OCI-LY7 (cell line): ENCODE results near the gene PTP4A1. TPM values are rescaled to one million over a fixed set of nuclear protein-coding genes. Genes with fewer than 3 reads are reported as not detected.

Experiments
- BruUV-seq: library from RNA; stranded (reverse); fragments of 400-500 nt; replicated peaks from 2 replicates; lab custom pipeline; 2021; lab: Mats Ljungman, UMichigan
- CTCF ChIA-PET: fragments of 300-600 bp; sonication (Branson Sonifier 250); formaldehyde crosslinking; loops from one replicate; lab custom pipeline; 2022; ENCODE audit warnings: antibody characterized with exemption; ENCODE audit not compliant: unreplicated experiment; lab: Charles Lee
- POLR2A ChIA-PET: fragments of 300-600 bp; sonication (Branson Sonifier 250); formaldehyde crosslinking; loops from one replicate; lab custom pipeline; 2022; ENCODE audit warnings: antibody characterized with exemption; lab: Charles Lee
- DNase-seq: peaks from one replicate; pipeline ENCODE4 v3.0.0-alpha.2; 2015; ENCODE audit warnings: low spot score
- H2AFZ ChIP-seq: fragments of 200-600 bp; sonication (generic), shearing (Covaris generic); 2 replicates; pipeline ENCODE4 v1.6.1; 2014; ENCODE audit warnings: mild to moderate bottlenecking, antibody characterized with exemption, low read length, moderate library complexity
- H3K27ac ChIP-seq: fragments of 200-600 bp; sonication (generic); 2 replicates; pipeline ENCODE4 v1.5.1; 2014; ENCODE audit warnings: mixed run types, low read depth, mild to moderate bottlenecking, moderate library complexity, low read length, inconsistent platforms; ENCODE audit not compliant: poor library complexity, severe bottlenecking
- H3K36me3 ChIP-seq: fragments of 200-600 bp; sonication (generic); 2 replicates; pipeline ENCODE4 v1.6.1; 2014; ENCODE audit warnings: mild to moderate bottlenecking, antibody characterized with exemption, low read length, moderate library complexity, mixed read lengths; ENCODE audit not compliant: insufficient read depth
- H3K4me1 ChIP-seq: fragments of 200-600 bp; sonication (generic); 2 replicates; pipeline ENCODE4 v1.5.1; 2014; ENCODE audit warnings: mild to moderate bottlenecking, low read length; ENCODE audit not compliant: insufficient read depth, poor library complexity, severe bottlenecking
- H3K4me2 ChIP-seq: fragments of 200-600 bp; sonication (generic); 2 replicates; pipeline ENCODE4 v1.6.1; 2014; ENCODE audit warnings: mild to moderate bottlenecking, low read length
- H3K4me3 ChIP-seq: fragments of 200-600 bp; sonication (generic); 2 replicates; pipeline ENCODE4 v1.5.1; 2014; ENCODE audit warnings: mild to moderate bottlenecking, low read depth, low read length; ENCODE audit not compliant: poor library complexity, severe bottlenecking
- H3K79me2 ChIP-seq: fragments of 200-600 bp; sonication (generic); 2 replicates; pipeline ENCODE4 v1.6.1; 2016; ENCODE audit warnings: low read depth, mild to moderate bottlenecking, low read length, moderate library complexity, mixed read lengths; ENCODE audit not compliant: insufficient read depth
- H3K9me2 ChIP-seq: fragments of 200-600 bp; sonication (generic); 2 replicates; pipeline ENCODE4 v1.6.1; 2016; ENCODE audit warnings: mild to moderate bottlenecking, low read length, mixed read lengths; ENCODE audit not compliant: insufficient read depth
- H3K9me3 ChIP-seq: fragments of 200-600 bp; sonication (generic); 2 replicates; pipeline ENCODE4 v1.6.1; 2014; ENCODE audit warnings: mild to moderate bottlenecking, mixed run types, low read length, mixed read lengths
- H4K20me1 ChIP-seq: fragments of 200-600 bp; sonication (generic); 2 replicates; pipeline ENCODE4 v1.6.1; 2014; ENCODE audit warnings: mild to moderate bottlenecking, antibody characterized with exemption, low read length, moderate library complexity, mixed read lengths; ENCODE audit not compliant: insufficient read depth
- CTCF ChIP-seq: fragments of 200-600 bp; sonication (generic); conservative IDR thresholded peaks from 2 replicates; pipeline ENCODE4 v1.5.1; 2014; ENCODE audit warnings: mild to moderate bottlenecking, antibody characterized with exemption, low read length, moderate library complexity, mixed read lengths
- EZH2phosphoT487 ChIP-seq: fragments of 200-600 bp; sonication (generic); IDR thresholded peaks from 2 replicates; pipeline ENCODE4 v1.6.1; 2018; ENCODE audit warnings: low read depth, borderline replicate concordance, mild to moderate bottlenecking, mixed run types, antibody characterized with exemption, low read length, moderate library complexity, mixed read lengths
- intact Hi-C: fragments of 100-400 bp; cut with micrococcal nuclease; formaldehyde crosslinking; loops from one replicate; pipeline ENCODE4 v1.10.0; 2022; ENCODE audit not compliant: unreplicated experiment
- total RNA-seq, 2 experiments: library from RNA; depleted of rRNA in 1 of 2; stranded (reverse); fragments of >200 nt in 1 of 2; shearing (Covaris generic) in 1 of 2; gene quantifications; 2 replicates each; pipeline ENCODE4 v1.2.3, GENCODE V29; 2014 to 2022

Gene PTP4A1
- total RNA-seq, 2 experiments from 2014 or later: 21.2 to 76.0 TPM

- no peak overlapping the region for H3K4me3 ChIP-seq
- H3K27ac ChIP-seq: no peak overlapping the region
- no peaks in the 10 kb centered on the region for H3K9me3 ChIP-seq
- H3K4me2 ChIP-seq: no peak overlapping the region
- CTCF ChIA-PET: no interaction called here
- no TSS peak for BruUV-seq
- H3K36me3 ChIP-seq: no peaks in the 10 kb centered on the region
- DNase-seq: no peak
- no peaks in the 10 kb centered on the region for H3K79me2 ChIP-seq
- intact Hi-C loops: no loop called here
- H3K4me1 ChIP-seq: no peaks in the 10 kb centered on the region
- POLR2A ChIA-PET: interaction anchor here (0.6 to 1.4 kb wide), 3 partner anchors 43 to 100 kb away, joined by 3 to 4 read pairs (median 3); no protein-coding TSS in a partner anchor
- no peak for TF ChIP-seq EZH2phosphoT487
- no peak for TF ChIP-seq CTCF
- H3K9me2 ChIP-seq: no peaks in the 10 kb centered on the region
- no peak overlapping the region for H2AFZ ChIP-seq
- H4K20me1 ChIP-seq: no peaks in the 10 kb centered on the region
These were observed 7.1 kb upstream of the PTP4A1 start for GRCh38 chr6:63565058-63565726.

GRCh38 chr6:63565727-63566596 is 6.3 kb upstream of the PTP4A1 start:
- CTCF ChIA-PET: no interaction called here

More at GRCh38 chr6:63565727-63566596, 6.3 kb upstream of the PTP4A1 start:
- Histone ChIP-seq H4K20me1 (no peaks in the 10 kb centered on the region), H3K9me3 (no peaks in the 10 kb centered on the region), H3K4me1 (no peaks in the 10 kb centered on the region), H3K36me3 (no peaks in the 10 kb centered on the region), H3K27ac (no peak overlapping the region), H3K9me2 (no peaks in the 10 kb centered on the region), H3K4me2 (no peak overlapping the region), H3K4me3 (no peak overlapping the region), H3K79me2 (no peaks in the 10 kb centered on the region), H2AFZ (no peak overlapping the region)
- intact Hi-C loops: no loop called here
- POLR2A ChIA-PET: interaction anchor here (1.2 kb wide), 1 partner anchor 45 kb away, joined by 3 read pairs; no protein-coding TSS in a partner anchor
- TF ChIP-seq EZH2phosphoT487 (no peak), CTCF (no peak)
- DNase-seq: no peak
- BruUV-seq: no TSS peak
